ENCODE data around the gene GAB3.

GAB3 gene

DNA sequence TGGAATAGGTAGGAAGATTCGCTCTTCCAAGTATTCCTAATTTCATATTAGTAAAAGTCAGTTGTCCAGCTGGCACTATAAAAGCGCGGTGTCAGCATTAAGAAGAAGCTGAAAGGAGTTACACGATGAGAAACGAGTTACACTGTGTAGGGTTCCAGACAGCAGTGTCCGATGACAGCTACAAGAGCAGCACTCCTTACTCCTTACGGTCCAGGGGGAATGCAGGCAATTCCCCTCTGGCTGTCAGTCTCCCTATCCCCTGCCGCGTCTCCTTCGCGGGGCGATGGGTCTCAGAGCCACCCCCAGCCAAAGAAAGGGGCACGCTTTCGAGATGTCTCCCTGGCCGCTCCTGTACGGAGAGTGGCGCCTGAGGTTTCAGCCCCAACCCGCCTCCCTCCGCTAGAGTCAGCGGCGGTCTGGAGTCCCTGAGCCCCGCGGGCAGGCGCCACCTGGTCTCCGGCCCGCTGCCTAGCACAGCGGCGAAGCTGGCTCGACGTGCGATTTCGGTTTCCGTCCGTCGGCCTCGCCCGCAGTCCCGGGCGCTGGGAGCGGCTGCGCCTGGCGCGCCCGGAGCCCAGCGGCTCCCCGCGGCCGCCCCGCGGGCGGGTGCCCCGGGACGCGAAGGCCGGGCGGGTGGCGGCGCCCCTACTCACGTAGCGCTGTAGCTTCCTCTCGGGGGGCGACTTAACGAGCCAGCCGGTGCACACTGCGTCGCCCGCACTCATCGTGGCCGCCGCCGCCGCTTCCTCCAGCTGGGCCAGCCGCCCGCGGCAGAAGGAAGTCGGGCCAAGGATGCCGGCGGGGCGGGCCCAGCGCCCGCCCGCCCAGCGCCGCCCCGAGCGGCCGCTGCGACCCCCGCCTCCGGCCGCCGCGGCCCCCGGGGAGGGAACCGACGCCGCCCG is at the start of gene GAB3:
Gene GAB3, minus strand, starts transcription at position 777 of the 902 bp plus-strand sequence. Its CDS starts 52 bp downstream, at position 725.
- peak within 1 kb of the TSS; percentile 27 for H3K4me3 ChIP-seq (ENCODE audit: low read depth, low read length)

DNA sequence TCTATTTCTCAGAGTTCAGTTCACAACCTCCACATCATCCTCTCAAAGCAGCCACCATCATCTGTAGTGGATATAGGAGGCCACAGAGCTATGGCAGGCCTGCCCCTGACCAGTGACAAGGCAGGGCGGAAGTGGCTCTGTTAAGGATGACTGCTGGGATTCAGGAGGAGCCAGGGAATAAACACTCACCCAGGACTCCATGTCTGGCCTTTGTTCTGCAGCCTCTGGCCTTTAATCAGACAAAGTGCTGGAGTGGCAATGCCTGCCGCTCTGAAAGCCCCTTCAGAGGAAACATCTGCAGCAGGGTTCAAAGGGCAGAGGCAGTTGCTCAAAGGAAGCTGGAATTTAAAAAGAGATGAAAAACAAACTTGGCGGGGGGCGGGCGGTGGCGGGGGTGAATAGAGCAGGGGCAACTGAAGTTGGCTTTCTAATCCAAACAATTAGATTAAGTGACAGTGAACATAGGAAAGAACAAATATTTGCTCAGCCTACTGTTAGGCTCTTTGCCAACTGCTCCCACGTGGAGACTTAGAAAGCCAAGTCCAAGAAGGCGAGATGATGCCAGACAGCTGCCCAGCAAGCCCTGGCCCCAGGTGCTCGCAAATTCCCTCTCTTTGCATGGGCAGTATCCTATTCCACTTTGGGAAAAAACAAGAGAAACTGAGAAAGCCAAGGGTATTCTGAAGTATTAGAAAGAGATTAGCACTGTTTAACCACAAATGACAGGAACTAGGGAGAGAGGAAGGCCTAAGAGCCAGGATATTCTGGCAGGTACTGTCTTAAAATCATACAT is 48.9 kb upstream of the GAB3 start:
- H3K4me3 ChIP-seq (ENCODE audit: low read depth, low read length), result no peak overlapping the region

- H3K4me3 ChIP-seq (ENCODE audit: low read depth, low read length), result no peak overlapping the region
These were observed 46.1 kb upstream of the GAB3 start for GRCh38 chrX:154797006-154797405.

GRCh38 chrX:154795016-154795415 is 44.1 kb upstream of the GAB3 start:
- no peak overlapping the region for H3K4me3 ChIP-seq (ENCODE audit: low read depth, low read length)

- H3K4me3 ChIP-seq (ENCODE audit: low read depth, low read length), result no peak overlapping the region
These were observed 42.4 kb upstream of the GAB3 start for GRCh38 chrX:154793084-154793795.

DNA sequence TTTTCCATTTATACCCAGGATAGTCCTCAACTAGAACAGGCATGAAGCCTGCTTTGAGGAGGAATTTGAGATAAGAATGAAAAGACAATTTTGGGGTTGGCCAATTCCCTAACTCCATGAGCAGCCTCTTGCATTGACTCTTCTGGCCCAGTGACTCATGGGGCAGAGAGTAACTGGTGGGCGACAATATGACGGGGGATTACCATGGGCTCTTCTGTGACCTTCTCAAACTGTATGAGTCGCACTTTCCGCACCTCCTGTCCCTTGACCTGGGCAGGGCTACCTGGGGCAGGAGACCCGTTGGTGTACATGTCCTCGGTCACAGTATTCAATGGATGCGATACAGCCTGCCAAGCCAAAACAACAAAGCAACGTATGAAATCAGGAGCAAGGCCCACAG is 41.1 kb upstream of the GAB3 start:
- H3K4me3 ChIP-seq (ENCODE audit: low read depth, low read length), result no peak overlapping the region

DNA sequence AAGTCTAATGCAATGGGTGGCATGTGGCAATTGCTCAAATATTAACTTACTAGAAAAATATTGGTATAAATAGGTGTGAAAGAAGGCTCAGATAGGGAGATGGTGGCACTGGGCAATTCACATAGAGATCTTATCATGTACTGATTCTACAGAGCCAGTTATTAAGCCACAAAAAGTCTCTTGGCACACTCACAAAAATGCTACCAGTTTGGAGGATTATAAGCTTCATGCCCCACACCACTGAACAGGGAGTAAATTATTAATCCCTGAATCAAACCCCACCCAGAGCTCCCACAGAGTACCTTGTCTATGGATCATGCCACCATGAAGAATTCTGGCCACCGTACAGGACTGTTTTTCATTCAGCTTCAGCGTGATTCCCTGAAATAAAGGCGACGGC is 40.6 kb upstream of the GAB3 start:
- no peak overlapping the region for H3K4me3 ChIP-seq (ENCODE audit: low read depth, low read length)

DNA sequence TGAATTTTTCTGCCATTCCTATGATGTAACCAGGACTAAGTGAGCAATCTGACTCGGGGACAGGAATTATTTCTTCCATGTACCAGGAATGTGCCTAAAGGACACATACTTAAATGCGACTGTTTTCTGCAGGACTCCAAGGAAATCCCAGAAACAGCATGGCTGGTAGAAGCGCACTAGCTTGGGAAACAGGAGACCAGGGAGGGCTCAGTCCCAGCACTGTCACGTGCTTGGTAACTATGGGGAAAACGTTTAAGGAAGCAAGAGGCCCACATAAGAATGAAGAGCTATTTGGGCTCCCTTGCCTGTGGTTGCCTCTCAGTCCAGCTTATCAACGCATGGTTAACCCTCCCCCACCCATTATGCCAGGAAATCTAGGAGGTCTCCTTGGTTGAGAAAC is 34.8 kb upstream of the GAB3 start:
- H3K4me3 ChIP-seq (ENCODE audit: low read depth, low read length), result no peak overlapping the region

DNA sequence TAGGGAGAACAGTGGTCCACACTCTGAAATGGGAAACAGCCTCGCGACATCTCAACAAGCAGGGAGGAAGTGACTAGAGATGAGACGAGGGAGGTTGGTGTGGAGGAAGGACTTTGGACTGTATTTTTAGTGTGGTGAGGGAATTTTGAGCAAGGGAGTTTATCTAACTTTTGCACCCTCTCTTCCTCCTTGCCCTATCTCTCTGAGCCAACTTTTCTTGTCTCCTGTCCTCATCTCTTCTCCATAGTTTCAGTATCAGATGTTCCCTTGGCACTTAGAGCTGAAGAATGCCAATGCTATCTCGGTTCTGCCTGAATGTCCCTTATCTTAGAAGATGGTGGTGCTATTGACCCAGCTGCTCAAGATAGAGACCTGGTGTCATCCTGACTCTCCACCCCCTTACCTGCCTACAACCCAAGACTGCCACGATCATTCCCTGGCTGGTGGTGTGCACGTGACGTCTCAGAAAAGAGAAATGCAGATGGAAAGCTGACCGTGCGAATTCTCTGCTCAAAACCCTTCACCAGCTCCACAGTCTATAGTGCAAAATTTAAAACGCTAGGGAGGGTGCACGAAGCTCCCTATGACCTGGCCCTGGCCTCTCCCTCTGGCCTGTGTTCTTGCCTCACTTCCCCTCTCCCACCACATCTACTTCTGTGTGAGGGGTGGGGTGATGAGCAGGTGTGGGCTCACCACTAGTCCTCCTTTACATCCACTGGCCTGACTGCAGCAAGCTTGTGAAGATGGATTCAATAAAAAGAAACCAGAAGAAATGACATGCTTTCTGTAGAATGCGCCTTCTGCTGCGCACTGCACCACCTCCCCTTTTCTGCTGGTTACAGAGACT is 33.5 kb upstream of the GAB3 start:
- no peak overlapping the region for H3K4me3 ChIP-seq (ENCODE audit: low read depth, low read length)

GRCh38 chrX:154780968-154781367 is 30.1 kb upstream of the GAB3 start:
- no peak overlapping the region for H3K4me3 ChIP-seq (ENCODE audit: low read depth, low read length)

GRCh38 chrX:154779261-154779660 is 28.4 kb upstream of the GAB3 start:
- no peak overlapping the region for H3K4me3 ChIP-seq (ENCODE audit: low read depth, low read length)

GRCh38 chrX:154776753-154777152 is 25.9 kb upstream of the GAB3 start:
- no peak overlapping the region for H3K4me3 ChIP-seq (ENCODE audit: low read depth, low read length)

DNA sequence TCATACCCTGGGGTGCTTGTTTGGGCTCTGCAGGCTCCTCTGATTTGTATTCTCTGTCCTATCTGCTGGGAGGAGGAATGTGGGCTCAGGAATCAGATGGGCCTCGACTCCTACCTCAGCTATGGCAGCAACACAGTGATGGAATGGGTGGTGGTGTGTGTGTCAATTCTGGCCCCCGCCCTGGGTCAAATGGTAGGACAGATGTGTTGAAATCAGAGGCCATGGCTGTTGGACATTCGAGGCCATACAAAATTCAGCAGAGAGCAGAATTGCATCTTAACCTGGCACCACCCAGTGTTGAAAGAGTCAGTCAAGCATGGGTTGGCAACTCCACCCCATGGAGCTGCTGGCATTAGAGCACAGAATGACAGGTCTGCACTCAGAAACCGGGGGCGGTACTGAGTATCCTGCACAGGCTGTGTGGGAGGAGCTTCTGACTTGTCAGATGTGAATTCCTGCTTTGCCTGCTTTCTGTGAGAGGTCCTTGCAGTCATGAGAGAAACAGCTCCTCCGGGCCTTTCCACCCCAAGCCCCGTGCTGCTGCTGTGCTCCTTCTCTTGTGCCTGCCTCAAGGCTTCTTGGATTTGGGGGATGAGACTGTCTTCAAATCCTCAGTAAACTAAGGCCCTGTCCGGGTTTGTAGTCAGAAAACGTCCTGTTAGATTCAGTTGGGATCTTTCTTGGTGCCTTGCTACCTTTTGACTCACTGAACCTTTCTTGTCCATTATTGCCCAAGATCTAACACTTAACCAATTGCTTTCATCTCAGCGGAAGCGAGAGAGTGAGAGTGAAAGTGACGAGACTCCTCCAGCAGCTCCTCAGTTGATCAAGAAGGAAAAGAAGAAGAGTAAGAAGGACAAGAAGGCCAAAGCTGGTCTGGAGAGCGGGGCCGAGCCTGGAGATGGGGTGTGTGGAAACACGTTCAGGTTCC is 24.8 kb upstream of the GAB3 start:
- no peak overlapping the region for H3K4me3 ChIP-seq (ENCODE audit: low read depth, low read length)

- H3K4me3 ChIP-seq (ENCODE audit: low read depth, low read length), result no peak overlapping the region
These were observed 23.7 kb upstream of the GAB3 start for GRCh38 chrX:154774622-154775021.

DNA sequence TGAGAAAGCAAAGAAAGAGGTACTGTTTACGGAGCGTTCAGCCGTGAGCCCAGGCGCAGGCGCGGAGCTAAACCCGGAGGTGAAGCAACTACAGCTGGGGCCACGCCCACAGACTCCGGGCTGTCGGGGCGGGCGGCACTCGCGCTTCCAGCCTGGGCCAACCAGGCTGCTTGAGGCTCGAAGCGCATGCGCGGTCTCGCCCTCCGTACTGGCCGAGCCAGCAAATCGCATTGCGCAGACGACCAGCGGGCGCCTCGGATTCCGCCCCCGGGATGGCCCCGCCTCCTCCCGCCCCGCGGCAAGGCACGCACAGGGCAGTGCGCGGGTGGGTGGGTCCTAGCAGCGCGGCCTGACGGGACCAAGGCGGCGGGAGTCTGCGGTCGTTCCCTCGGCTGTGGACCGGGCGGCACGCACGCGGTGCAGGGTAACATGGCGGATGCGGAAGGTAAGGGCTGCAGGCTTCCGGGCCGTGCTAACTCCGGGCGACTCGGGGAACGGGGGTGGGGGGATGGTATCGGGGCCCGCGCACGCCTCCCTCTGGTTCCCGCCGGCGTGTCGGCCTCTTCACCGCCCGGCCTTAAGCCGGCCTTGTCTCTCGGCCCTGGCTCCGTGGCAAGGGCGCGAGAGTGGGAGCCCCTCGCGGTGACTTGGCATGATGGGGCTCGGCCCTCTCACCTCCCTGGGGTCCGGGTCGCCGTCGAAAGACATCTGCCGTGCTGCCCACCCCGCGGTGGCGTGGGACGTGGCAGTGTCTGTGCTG is 11.8 kb upstream of the GAB3 start, which contains the start of gene DKC1:
Gene DKC1, plus strand, starts transcription at position 328 of the 760 bp plus-strand sequence. Its CDS starts 102 bp downstream, at position 430.
- peak within 1 kb of the TSS; percentile 83 for H3K4me3 ChIP-seq (ENCODE audit: low read depth, low read length)

DNA sequence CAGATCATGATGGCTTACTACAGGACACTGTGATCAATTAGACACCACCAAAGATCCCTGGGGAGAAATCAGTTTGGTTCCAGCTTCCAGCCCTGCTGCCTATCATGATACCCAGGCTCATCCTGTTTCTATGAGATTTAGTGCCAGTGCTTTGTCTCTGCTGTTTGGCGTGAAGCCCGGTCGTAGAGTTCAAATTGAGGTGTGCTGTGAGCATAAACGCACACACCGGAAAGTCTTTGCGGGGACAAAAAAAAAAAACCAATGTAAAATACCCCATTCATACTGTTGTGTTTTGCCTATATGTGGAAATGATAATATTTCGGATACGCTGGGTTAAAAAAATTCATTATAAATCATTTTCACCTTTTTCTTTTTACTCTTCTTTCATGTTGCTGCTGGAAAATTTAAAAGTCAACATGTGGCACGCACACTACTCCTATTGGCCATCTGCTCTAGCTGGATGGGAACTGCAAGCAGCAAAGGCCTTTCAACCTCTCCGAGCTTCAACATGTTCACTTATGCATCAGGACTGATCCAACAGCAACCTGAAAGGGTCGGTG is 11.2 kb upstream of the GAB3 start:
- H3K4me3 ChIP-seq (ENCODE audit: low read depth, low read length), result no peak overlapping the region

- H3K4me3 ChIP-seq (ENCODE audit: low read depth, low read length), result no peak overlapping the region
These were observed 7.8 kb upstream of the GAB3 start for GRCh38 chrX:154758696-154759095.

- H3K4me3 ChIP-seq (ENCODE audit: low read depth, low read length), result no peak overlapping the region
These were observed 893 bp upstream of the GAB3 start for GRCh38 chrX:154751669-154752271.

Measured in iPS-11a (cell line).